Body of pancreas (tissue), 4 donors: Measurements from ENCODE around the gene CPNE7. TPM values are rescaled to one million over a fixed set of nuclear protein-coding genes. Genes with fewer than 3 reads are reported as not detected.
"Not testable (repeated sequence)": the region's sequence is repeated elsewhere in the genome, so short reads cannot be mapped to it uniquely, and the experiment has no call there.

Experiments used
- ATAC-seq: fragments of 150-250 bp; one replicate; pipeline ENCODE4 v1.9.1; 2016
- DNase-seq, 4 donors: peaks; one replicate each; pipeline ENCODE4 v3.0.0-alpha.2; 2019
- H3K27ac ChIP-seq, 4 donors: fragments of 200-600 bp; sonication (generic); 1 replicate in 3 of 4; 2 replicates in 1 of 4; pipeline versions ENCODE4 v1.5.1 to v1.6.1; 2016 to 2019; ENCODE audit warnings: mild to moderate bottlenecking in 1 of 4, mixed read lengths in 1 of 4, moderate library complexity in 1 of 4
- H3K27me3 ChIP-seq, 2 donors: fragments of 200-600 bp; sonication (generic); one replicate each; pipeline ENCODE4 v1.6.0; 2016; ENCODE audit warnings: mild to moderate bottlenecking in 1 of 2
- H3K36me3 ChIP-seq, 2 donors: fragments of 200-600 bp; sonication (generic); replicated peaks in 1 of 2; 2 replicates each; pipeline ENCODE4 v1.5.1; 2016; ENCODE audit warnings: low read depth in 2 of 2; ENCODE audit not compliant: insufficient read depth in 1 of 2
- H3K4me1 ChIP-seq: fragments of 200-600 bp; sonication (generic); one replicate; pipeline ENCODE4 v1.6.0; 2016
- H3K4me3 ChIP-seq, 2 donors: fragments of 200-600 bp; sonication (generic); 1 replicate in 1 of 2; 2 replicates in 1 of 2; pipeline ENCODE4 v1.5.1; 2016 to 2019
- H3K9me3 ChIP-seq, 3 donors: fragments of 200-600 bp; sonication (generic); 1 replicate in 2 of 3; 2 replicates in 1 of 3; pipeline ENCODE4 v1.5.1; 2016
- CTCF ChIP-seq, 7 experiments: fragments of 450-650 bp in 4 of 7; fragments of 200-600 bp in 3 of 7; sonication (generic) in 3 of 7; IDR thresholded peaks; one replicate each; pipeline ENCODE4 v1.5.1; 2016 to 2019; ENCODE audit warnings: antibody characterized with exemption in 7 of 7
- POLR2A ChIP-seq, 3 donors: fragments of 450-650 bp; IDR thresholded peaks; one replicate each; pipeline ENCODE4 v1.6.1; 2016; ENCODE audit warnings: antibody characterized with exemption in 3 of 3, mild to moderate bottlenecking in 2 of 3
- whole genome bisulfite sequencing, 2 donors: methylation state at CpG; one replicate each; pipeline ENCODE4 v1.1.5; 2017; 5-methylcytosine and 5-hydroxymethylcytosine counted together
- intact Hi-C: fragments of 100-400 bp; cut with DNase I; formaldehyde crosslinking; loops from one replicate; pipeline ENCODE4 v1.15.1; 2023
- total RNA-seq, 2 donors: library from RNA; depleted of rRNA; stranded (reverse); fragments of >200 nt; gene quantifications; one replicate each; pipeline ENCODE4 v1.1.0, GENCODE V29; 2016

Gene CPNE7
- total RNA-seq, 2 donors from 2014 or later: 2.1 TPM; not detected in 1

- H3K9me3 ChIP-seq: no peaks in the 10 kb centered on the region
- H3K27me3 ChIP-seq: peaks cover 0 to 5% of the 10 kb centered on the region in 2 donors
- ATAC-seq (no peak), DNase-seq (no peak)
- WGBS, 2 donors: 67 to 68% methylated on average over 21 to 24 of the region's 30 CpGs
- H3K4me3 ChIP-seq: no peak overlapping the region
- no peak overlapping the region for H3K27ac ChIP-seq
- H3K36me3 ChIP-seq: no peaks in the 10 kb centered on the region
- H3K4me1 ChIP-seq: peaks cover 22% of the 10 kb centered on the region
- intact Hi-C loops: no loop called here
- no peak for TF ChIP-seq POLR2A (IDR thresholded peaks at IDR 0.05)
- TF ChIP-seq CTCF (IDR thresholded peaks at IDR 0.05): no peak
These were observed 5.1 kb upstream of the CPNE7 start for GRCh38 chr16:89570342-89570923.

DNA sequence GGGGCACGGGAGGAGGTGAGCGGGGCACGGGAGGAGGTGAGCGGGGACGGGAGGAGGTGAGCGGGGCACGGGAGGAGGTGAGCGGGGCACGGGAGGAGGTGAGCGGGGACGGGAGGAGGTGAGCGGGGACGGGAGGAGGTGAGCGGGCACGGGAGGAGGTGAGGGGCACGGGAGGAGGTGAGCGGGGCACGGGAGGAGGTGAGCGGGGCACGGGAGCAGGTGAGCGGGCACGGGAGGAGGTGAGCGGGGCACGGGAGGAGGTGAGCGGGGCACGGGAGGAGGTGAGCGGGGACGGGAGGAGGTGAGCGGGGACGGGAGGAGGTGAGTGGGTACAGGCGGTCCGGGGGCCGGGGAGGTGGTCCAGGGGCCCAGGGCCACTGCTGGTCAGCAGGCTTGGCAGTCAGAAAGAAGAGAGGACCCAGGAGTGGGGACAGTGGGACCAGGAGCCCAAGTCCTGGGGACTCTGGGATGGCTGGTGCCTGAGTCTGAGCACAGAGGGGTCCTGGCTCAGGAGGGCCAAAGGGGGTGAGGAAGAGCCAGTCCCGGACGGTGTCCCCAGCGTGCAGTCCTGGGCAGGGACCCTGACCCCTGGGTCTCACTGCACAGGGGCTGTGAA lies 4.5 kb upstream of the CPNE7 start:
- H3K4me1 ChIP-seq: peaks cover 20% of the 10 kb centered on the region
- intact Hi-C loops, H3K4me3 ChIP-seq, DNase-seq, H3K36me3 ChIP-seq, H3K9me3 ChIP-seq, H3K27ac ChIP-seq, H3K27me3 ChIP-seq, ATAC-seq: not testable (repeated sequence)
- 78 to 85% methylated on average over 13 to 14 of the region's 36 CpGs for WGBS, 2 donors

DNA sequence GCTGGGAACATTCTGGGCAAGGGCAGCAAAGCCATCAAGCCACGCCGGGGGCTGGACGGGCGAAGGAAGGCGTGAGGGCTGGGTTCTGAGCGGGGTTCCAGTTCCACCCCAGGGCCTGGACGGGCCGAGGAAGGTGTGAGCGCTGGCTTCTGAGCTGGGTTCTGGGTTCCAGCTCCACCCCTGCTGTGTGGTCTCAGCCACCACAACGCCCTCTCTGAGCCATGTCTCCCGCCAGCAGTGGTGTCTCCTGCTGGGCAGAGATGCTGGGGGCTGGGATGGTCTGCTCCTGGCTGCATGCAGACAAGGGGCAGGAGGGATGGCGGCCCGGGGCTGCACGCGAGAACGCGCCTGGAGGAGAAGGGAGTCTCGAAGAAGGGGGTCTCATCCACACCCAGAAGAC lies 3.9 kb upstream of the CPNE7 start:
- H3K4me1 ChIP-seq: peaks cover 20% of the 10 kb centered on the region
- DNase-seq (no peak), ATAC-seq (no peak)
- intact Hi-C loops: no loop called here
- H3K27ac ChIP-seq: no peak overlapping the region
- H3K27me3 ChIP-seq: peaks cover 0 to 13% of the 10 kb centered on the region in 2 donors
- no peaks in the 10 kb centered on the region for H3K36me3 ChIP-seq
- H3K9me3 ChIP-seq: no peaks in the 10 kb centered on the region
- WGBS, 2 donors: 84 to 86% methylated on average over 7 to 18 of the region's 18 CpGs
- TF ChIP-seq CTCF (IDR thresholded peaks at IDR 0.05) (no peak), POLR2A (IDR thresholded peaks at IDR 0.05) (no peak)
- H3K4me3 ChIP-seq: no peak overlapping the region

DNA sequence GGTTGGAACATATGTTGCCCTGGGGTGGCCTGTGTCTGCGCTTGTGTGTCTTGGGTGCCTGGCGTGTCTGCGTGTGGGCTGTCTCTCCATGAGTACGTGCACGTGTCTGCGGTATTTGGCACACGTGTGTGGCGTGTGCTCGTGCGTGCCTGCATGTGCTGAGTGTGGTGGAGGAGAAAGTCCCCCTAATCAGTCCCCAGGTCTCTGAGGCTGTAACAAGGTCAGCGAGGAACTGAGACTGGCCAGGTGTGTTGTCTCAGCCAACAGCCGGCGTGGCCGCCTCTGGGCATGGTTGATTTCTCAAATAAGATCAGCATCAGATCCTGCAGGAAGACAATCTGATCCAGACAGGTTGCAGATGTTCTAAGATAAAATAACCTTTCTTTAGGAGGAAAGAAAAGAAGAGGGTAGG lies 3.5 kb upstream of the CPNE7 start:
- WGBS, 2 donors: 33 to 34% methylated on average over 9 to 14 of the region's 14 CpGs
- Histone ChIP-seq H3K4me1 (peaks cover 20% of the 10 kb centered on the region), H3K27me3 (peaks cover 0 to 13% of the 10 kb centered on the region in 2 donors), H3K27ac (no peak overlapping the region), H3K36me3 (no peaks in the 10 kb centered on the region), H3K4me3 (no peak overlapping the region), H3K9me3 (no peaks in the 10 kb centered on the region)
- no peak for ATAC-seq
- peak in 1 of 4 donors; percentile 28 for DNase-seq
- no peak for TF ChIP-seq POLR2A (IDR thresholded peaks at IDR 0.05)
- TF ChIP-seq CTCF (IDR thresholded peaks at IDR 0.05): no peak
- intact Hi-C loops: no loop called here

GRCh38 chr16:89572485-89573205 lies 2.9 kb upstream of the CPNE7 start:
- ATAC-seq: no peak
- no peak for DNase-seq
- no peak for TF ChIP-seq POLR2A (IDR thresholded peaks at IDR 0.05)
- TF ChIP-seq CTCF (IDR thresholded peaks at IDR 0.05): no peak

More at GRCh38 chr16:89572485-89573205, 2.9 kb upstream of the CPNE7 start:
- H3K27me3 ChIP-seq: peaks cover 0 to 13% of the 10 kb centered on the region in 2 donors
- no peak overlapping the region for H3K4me3 ChIP-seq
- 61 to 73% methylated on average over 10 to 19 of the region's 19 CpGs for whole genome bisulfite sequencing, 2 donors
- no peak overlapping the region for H3K27ac ChIP-seq
- peaks cover 20% of the 10 kb centered on the region for H3K4me1 ChIP-seq
- no peaks in the 10 kb centered on the region for H3K9me3 ChIP-seq
- intact Hi-C loops: no loop called here
- no peaks in the 10 kb centered on the region for H3K36me3 ChIP-seq
